Measurements from ENCODE around the gene KDM3B.
A peak's percentile ranks its signal among the peaks of the same experiment; 100 is the strongest.

- TF ChIP-seq CTCF (IDR thresholded peaks at IDR 0.05), result peak; percentile 89 to 97
- TF ChIP-seq POLR2A (IDR thresholded peaks at IDR 0.05), result peak in 1 of 2 donors; percentile 68
- TF ChIP-seq POLR2AphosphoS5 (IDR thresholded peaks at IDR 0.05), result peak in 2 of 3 donors; percentile 84 to 91
Measured at GRCh38 chr5:138464008-138464387, 111.5 kb downstream of the KDM3B start.

Measured in suprapubic skin (tissue), 4 donors.